ENCODE results near the gene NR3C2.

DNA sequence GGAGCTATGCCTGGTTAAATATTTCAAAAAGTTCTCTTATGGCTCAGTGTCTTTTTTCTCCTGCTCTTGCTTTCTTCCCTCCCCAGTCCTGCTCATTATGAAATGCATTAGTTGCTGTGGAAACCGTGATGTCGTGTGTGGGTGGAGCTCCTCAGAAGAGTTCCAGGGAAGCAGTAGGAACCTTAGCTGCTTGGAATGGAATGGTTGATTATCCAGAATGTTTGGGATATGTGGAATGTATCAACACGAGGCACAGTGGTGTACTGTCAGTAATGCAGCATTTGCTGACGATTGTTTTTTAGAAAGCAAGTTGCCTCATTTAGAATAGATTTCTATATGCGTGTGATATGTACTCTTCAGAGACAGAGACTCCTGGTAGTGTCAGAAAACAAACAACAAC lies 377.1 kb downstream of the NR3C2 start:
- TF ChIP-seq CSDC2 (CRISPR knock-in tag; IDR thresholded peaks at IDR 0.05): no peak
- TF ChIP-seq ZC3H10 (CRISPR knock-in tag; IDR thresholded peaks at IDR 0.05): no peak
- no peak for TF ChIP-seq RARB (CRISPR knock-in tag; IDR thresholded peaks at IDR 0.05)
- TF ChIP-seq, protein P1, sequence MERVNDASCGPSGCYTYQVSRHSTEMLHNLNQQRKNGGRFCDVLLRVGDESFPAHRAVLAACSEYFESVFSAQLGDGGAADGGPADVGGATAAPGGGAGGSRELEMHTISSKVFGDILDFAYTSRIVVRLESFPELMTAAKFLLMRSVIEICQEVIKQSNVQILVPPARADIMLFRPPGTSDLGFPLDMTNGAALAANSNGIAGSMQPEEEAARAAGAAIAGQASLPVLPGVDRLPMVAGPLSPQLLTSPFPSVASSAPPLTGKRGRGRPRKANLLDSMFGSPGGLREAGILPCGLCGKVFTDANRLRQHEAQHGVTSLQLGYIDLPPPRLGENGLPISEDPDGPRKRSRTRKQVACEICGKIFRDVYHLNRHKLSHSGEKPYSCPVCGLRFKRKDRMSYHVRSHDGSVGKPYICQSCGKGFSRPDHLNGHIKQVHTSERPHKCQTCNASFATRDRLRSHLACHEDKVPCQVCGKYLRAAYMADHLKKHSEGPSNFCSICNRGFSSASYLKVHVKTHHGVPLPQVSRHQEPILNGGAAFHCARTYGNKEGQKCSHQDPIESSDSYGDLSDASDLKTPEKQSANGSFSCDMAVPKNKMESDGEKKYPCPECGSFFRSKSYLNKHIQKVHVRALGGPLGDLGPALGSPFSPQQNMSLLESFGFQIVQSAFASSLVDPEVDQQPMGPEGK (CRISPR knock-in tag; IDR thresholded peaks at IDR 0.05; ENCODE audit: borderline replicate concordance): no peak
